Small intestine (tissue), 7 donors: ENCODE measurements around the gene STAG3. TPM values are rescaled to one million over a fixed set of nuclear protein-coding genes. Genes with fewer than 3 reads are reported as not detected.
"Not testable (repeated sequence)": the region's sequence is repeated elsewhere in the genome, so short reads cannot be mapped to it uniquely, and the experiment has no call there.

Source experiments
- DNase-seq, 2 donors: peaks; one replicate each; pipeline versions ENCODE4 v3.0.0 to v3.0.0-alpha.2; 2013
- FAIRE-seq: peaks from 2 replicates; lab custom pipeline; 2012; peaks lifted over from hg19 to GRCh38; lab: Jason Lieb, UNC
- H3K27ac ChIP-seq, 3 donors: one replicate each; pipeline ENCODE4 v1.5.1; 2013; ENCODE audit warnings: low read length in 2 of 3, mild to moderate bottlenecking in 2 of 3, control low read depth in 1 of 3, inconsistent platforms in 1 of 3, low read depth in 1 of 3, moderate library complexity in 1 of 3
- H3K27me3 ChIP-seq, 3 donors: one replicate each; pipeline ENCODE4 v1.6.1; 2013; ENCODE audit warnings: low read length in 3 of 3, inconsistent platforms in 1 of 3; ENCODE audit not compliant: control insufficient read depth in 3 of 3, insufficient read depth in 3 of 3
- H3K36me3 ChIP-seq, 3 donors: one replicate each; pipeline ENCODE4 v1.6.1; 2013; ENCODE audit warnings: low read length in 3 of 3, inconsistent platforms in 1 of 3, low read depth in 1 of 3, mild to moderate bottlenecking in 1 of 3, moderate library complexity in 1 of 3; ENCODE audit not compliant: control insufficient read depth in 3 of 3, insufficient read depth in 2 of 3
- H3K4me1 ChIP-seq, 3 donors: one replicate each; pipeline ENCODE4 v1.6.1; 2013; ENCODE audit warnings: low read length in 2 of 3, inconsistent platforms in 1 of 3, low read depth in 1 of 3, mild to moderate bottlenecking in 1 of 3, moderate library complexity in 1 of 3; ENCODE audit not compliant: control insufficient read depth in 3 of 3, insufficient read depth in 2 of 3
- H3K4me3 ChIP-seq, 3 donors: one replicate each; pipeline ENCODE4 v1.5.1; 2013; ENCODE audit warnings: low read length in 3 of 3, control low read depth in 1 of 3, inconsistent platforms in 1 of 3, low read depth in 1 of 3, mild to moderate bottlenecking in 1 of 3, moderate library complexity in 1 of 3
- H3K9me3 ChIP-seq, 2 donors: one replicate each; pipeline ENCODE4 v1.6.1; 2013; ENCODE audit warnings: low read depth in 1 of 2, low read length in 1 of 2; ENCODE audit not compliant: control insufficient read depth in 2 of 2, insufficient read depth in 1 of 2
- WGBS, 3 donors: extraction: QIAGEN DNeasy Blood & Tissue Kit; methylation state at CpG; one replicate each; pipeline ENCODE4 v1.1.7; 2013; 5-methylcytosine and 5-hydroxymethylcytosine counted together
- polyA plus RNA-seq, 4 donors: library from polyadenylated mRNA; stranded (reverse) in 3 of 4; unstranded in 1 of 4; fragments of 200-250 nt in 3 of 4; fragments of 120-200 nt in 1 of 4; gene quantifications; one replicate each; pipeline versions ENCODE4 v1.2.1 to v1.2.3, GENCODE V29; 2013
- donor health status: healthy with polysubstance abuse.
- donor health status: control.
- donor health status: control.
- donor health status: Bipolar disorder and iron deficiency.
- donor health status: healthy.

STAG3 gene
- polyA plus RNA-seq, 4 donors = 0.81 to 9.6 (median 3.6) TPM; not detected in 1

- WGBS, 3 donors = 36 to 57% (median 45%) methylated on average over 11 of the region's 11 CpGs
- DNase-seq = peak; percentile 20 to 62
- peaks cover 0 to 2% (median 0%) of the 10 kb centered on the region in 3 donors for H3K36me3 ChIP-seq
- no peak for FAIRE-seq
- H3K9me3 ChIP-seq = no peaks in the 10 kb centered on the region
- H3K4me1 ChIP-seq = peaks cover 0 to 6% (median 0%) of the 10 kb centered on the region in 3 donors
- H3K4me3 ChIP-seq = no peak overlapping the region
- H3K27me3 ChIP-seq = no peaks in the 10 kb centered on the region
- H3K27ac ChIP-seq = no peak overlapping the region
Measured at GRCh38 chr7:100247152-100247757, 69.5 kb downstream of the STAG3 start.

- Histone ChIP-seq H3K4me1 (peaks cover 0 to 6% (median 0%) of the 10 kb centered on the region in 3 donors), H3K27ac (no peak overlapping the region), H3K36me3 (peaks cover 0 to 2% (median 0%) of the 10 kb centered on the region in 3 donors), H3K27me3 (no peaks in the 10 kb centered on the region), H3K4me3 (no peak overlapping the region), H3K9me3 (no peaks in the 10 kb centered on the region)
- DNase-seq (no peak), FAIRE-seq (no peak)
- WGBS, 3 donors = 83 to 89% (median 84%) methylated on average over 10 of the region's 10 CpGs
Measured at GRCh38 chr7:100248483-100248882, 70.8 kb downstream of the STAG3 start.

- no peak for FAIRE-seq
Measured at GRCh38 chr7:100257017-100257416, 79.3 kb downstream of the STAG3 start.

DNA sequence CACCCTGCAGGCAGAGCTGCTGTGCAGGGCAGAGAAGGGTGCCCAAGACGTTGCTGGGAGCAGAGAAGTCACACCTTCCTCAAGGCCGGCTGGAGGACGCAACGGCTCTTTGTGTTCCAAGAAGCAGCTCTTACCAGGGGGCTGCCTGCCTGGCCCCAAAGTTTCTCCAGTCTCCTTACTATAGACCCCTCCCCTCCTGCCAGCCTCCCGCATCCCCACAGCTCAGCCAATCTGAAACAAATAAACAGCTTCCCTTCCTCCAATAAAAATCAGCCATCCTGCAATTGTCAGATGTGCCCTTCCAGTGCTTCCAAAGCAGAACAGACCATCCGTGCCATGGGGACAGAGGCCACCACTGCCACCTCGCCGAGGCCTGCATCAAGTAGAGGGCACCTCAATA, 82.3 kb downstream of the STAG3 start:
- not testable (repeated sequence) for H3K4me1 ChIP-seq, H3K9me3 ChIP-seq, H3K27me3 ChIP-seq, DNase-seq, H3K27ac ChIP-seq, FAIRE-seq, H3K4me3 ChIP-seq
- H3K36me3 ChIP-seq = peaks cover 0 to 12% (median 0%) of the 10 kb centered on the region in 3 donors
- WGBS, 3 donors = 88 to 90% (median 89%) methylated on average over 7 to 8 of the region's 8 CpGs

More at GRCh38 chr7:100257017-100257416, 79.3 kb downstream of the STAG3 start:
- Histone ChIP-seq H3K9me3 (no peaks in the 10 kb centered on the region), H3K36me3 (peaks cover 0 to 5% (median 0%) of the 10 kb centered on the region in 3 donors), H3K27ac (no peak overlapping the region), H3K4me1 (no peaks in the 10 kb centered on the region), H3K4me3 (no peak overlapping the region), H3K27me3 (no peaks in the 10 kb centered on the region)
- 89 to 93% (median 92%) methylated on average over 7 of the region's 7 CpGs for WGBS, 3 donors
- DNase-seq = no peak

- not testable (repeated sequence) for FAIRE-seq, H3K27ac ChIP-seq, DNase-seq, H3K9me3 ChIP-seq, H3K4me1 ChIP-seq, H3K4me3 ChIP-seq, H3K27me3 ChIP-seq
- WGBS, 3 donors = 95 to 98% (median 96%) methylated on average over 4 of the region's 4 CpGs
- peaks cover 0 to 20% (median 0%) of the 10 kb centered on the region in 3 donors for H3K36me3 ChIP-seq
Measured at GRCh38 chr7:100262896-100263295, 85.2 kb downstream of the STAG3 start.

Other genes with a start within 250 kb of the STAG3 start
- under 1 TPM in 2 of 4 donors, not detected in 2; 0.22 to 0.33 TPM for gene GJC3, start 248.3 kb upstream of the STAG3 start, polyA plus RNA-seq
- gene AZGP1, start 201.9 kb upstream of the STAG3 start, polyA plus RNA-seq = 10 to 100 TPM in 3 of 4 donors, 1 to 10 TPM in 1; 8.3 to 62.4 (median 33.9) TPM
- gene ZKSCAN1, start 162.3 kb upstream of the STAG3 start, polyA plus RNA-seq = 10 to 100 TPM; 10.8 to 47.8 (median 19.1) TPM
- 10 to 100 TPM in 1 of 4 donors, 1 to 10 TPM in 3; 4.0 to 12.5 (median 6.5) TPM for gene ZSCAN21, start 128.1 kb upstream of the STAG3 start, polyA plus RNA-seq
- gene ZNF3, start 96.2 kb upstream of the STAG3 start, polyA plus RNA-seq = 10 to 100 TPM; 20.3 to 55.2 (median 27.2) TPM
- gene COPS6, start 88.9 kb upstream of the STAG3 start, polyA plus RNA-seq = 10 to 100 TPM; 76.7 to 92.0 (median 85.6) TPM
- gene MCM7, start 76.5 kb upstream of the STAG3 start, polyA plus RNA-seq = 10 to 100 TPM; 35.8 to 87.8 (median 63.3) TPM
- 10 to 100 TPM; 14.9 to 20.6 (median 17.2) TPM for gene AP4M1, start 76.3 kb upstream of the STAG3 start, polyA plus RNA-seq
- 10 to 100 TPM; 12.2 to 33.5 (median 25.6) TPM for gene TAF6, start 58.6 kb upstream of the STAG3 start, polyA plus RNA-seq
- gene CNPY4, start 58.3 kb upstream of the STAG3 start, polyA plus RNA-seq = 10 to 100 TPM in 1 of 4 donors, 1 to 10 TPM in 3; 2.5 to 14.0 (median 7.5) TPM
- gene MBLAC1, start 51.0 kb upstream of the STAG3 start, polyA plus RNA-seq = 1 to 10 TPM; 2.0 to 3.3 (median 2.7) TPM
- gene LAMTOR4, start 29.0 kb upstream of the STAG3 start, polyA plus RNA-seq = 100 to 1,000 TPM; 141 to 370 (median 222) TPM
- gene TRAPPC14, start 19.2 kb upstream of the STAG3 start, polyA plus RNA-seq = 10 to 100 TPM; 16.7 to 28.0 (median 23.7) TPM
- gene GAL3ST4, start 9.3 kb upstream of the STAG3 start, polyA plus RNA-seq = 1 to 10 TPM in 2 of 4 donors, under 1 TPM in 1, not detected in 1; 0.67 to 4.4 (median 1.2) TPM
- 1 to 10 TPM in 1 of 4 donors, under 1 TPM in 1, not detected in 2; 0.94 to 2.1 TPM for gene GPC2, start 537 bp upstream of the STAG3 start, polyA plus RNA-seq
- gene PVRIG, start 42.0 kb downstream of the STAG3 start, polyA plus RNA-seq = 1 to 10 TPM in 2 of 4 donors, under 1 TPM in 2; 0.45 to 1.2 (median 0.91) TPM
- gene SPDYE3, start 129.8 kb downstream of the STAG3 start, polyA plus RNA-seq = 1 to 10 TPM in 1 of 4 donors, under 1 TPM in 1, not detected in 2; 0.06 to 3.1 TPM
- 100 to 1,000 TPM in 1 of 4 donors, 10 to 100 TPM in 3; 39.1 to 117 (median 57.2) TPM for gene PILRB, start 180.2 kb downstream of the STAG3 start, polyA plus RNA-seq
- 1 to 10 TPM in 3 of 4 donors, under 1 TPM in 1; 0.81 to 5.0 (median 3.4) TPM for gene PILRA, start 195.6 kb downstream of the STAG3 start, polyA plus RNA-seq